HEK293 (cell line): ENCODE results near the gene OST4.

Source experiments
- PRDM6 ChIP-seq: fragments of 450-650 bp; formaldehyde crosslinking; IDR thresholded peaks from 2 replicates; pipeline ENCODE4 v1.5.1; 2017; ENCODE audit warnings: missing biosample characterization, missing genetic modification characterization
- REPIN1 ChIP-seq: fragments of 450-650 bp; formaldehyde crosslinking; IDR thresholded peaks from 2 replicates; pipeline ENCODE4 v1.5.1; 2017; ENCODE audit warnings: missing biosample characterization, missing genetic modification characterization, low read depth
- TCF7L2 ChIP-seq: IDR thresholded peaks from 2 replicates; pipeline ENCODE4 v1.6.1; 2011; ENCODE audit warnings: low read depth, mild to moderate bottlenecking, inconsistent platforms, low read length, moderate library complexity, borderline replicate concordance
- YY1 ChIP-seq: fragments of 450-650 bp; formaldehyde crosslinking; IDR thresholded peaks from 2 replicates; pipeline ENCODE4 v1.5.1; 2018; ENCODE audit warnings: missing biosample characterization, missing genetic modification characterization
- YY2 ChIP-seq: fragments of 450-650 bp; formaldehyde crosslinking; IDR thresholded peaks from 2 replicates; pipeline ENCODE4 v1.5.1; 2016; ENCODE audit warnings: missing biosample characterization, missing genetic modification characterization
- ZBTB26 ChIP-seq: fragments of 450-650 bp; formaldehyde crosslinking; optimal IDR thresholded peaks from 2 replicates; pipeline ENCODE3; 2016; ENCODE audit warnings: missing biosample characterization, mild to moderate bottlenecking, missing genetic modification characterization
- ZBTB7A ChIP-seq: fragments of 450-650 bp; formaldehyde crosslinking; IDR thresholded peaks from 2 replicates; pipeline ENCODE4 v1.5.1; 2016; ENCODE audit warnings: low read depth, missing biosample characterization, missing genetic modification characterization
- ZFP41 ChIP-seq: fragments of 450-650 bp; formaldehyde crosslinking; IDR thresholded peaks from 2 replicates; pipeline ENCODE4 v1.5.1; 2016; ENCODE audit warnings: missing biosample characterization, missing genetic modification characterization, borderline replicate concordance
- ZNF138 ChIP-seq: fragments of 450-650 bp; formaldehyde crosslinking; IDR thresholded peaks from 2 replicates; pipeline ENCODE4 v1.5.1; 2016; ENCODE audit warnings: missing biosample characterization, missing genetic modification characterization, borderline replicate concordance
- ZNF223 ChIP-seq: fragments of 450-650 bp; formaldehyde crosslinking; IDR thresholded peaks from 2 replicates; pipeline ENCODE4 v1.5.1; 2016; ENCODE audit warnings: missing biosample characterization, missing genetic modification characterization
- ZNF280D ChIP-seq: fragments of 450-650 bp; formaldehyde crosslinking; IDR thresholded peaks from 2 replicates; pipeline ENCODE4 v1.5.1; 2016; ENCODE audit warnings: missing biosample characterization, missing genetic modification characterization
- ZNF324 ChIP-seq: fragments of 450-650 bp; formaldehyde crosslinking; IDR thresholded peaks from 2 replicates; pipeline ENCODE4 v1.5.1; 2016; ENCODE audit warnings: missing biosample characterization, missing genetic modification characterization
- ZNF335 ChIP-seq: fragments of 450-650 bp; formaldehyde crosslinking; conservative IDR thresholded peaks from 2 replicates; pipeline ENCODE4 v1.5.1; 2016; ENCODE audit warnings: missing biosample characterization, missing genetic modification characterization
- ZNF510 ChIP-seq: fragments of 450-650 bp; formaldehyde crosslinking; IDR thresholded peaks from 2 replicates; pipeline ENCODE4 v1.5.1; 2018; ENCODE audit warnings: mild to moderate bottlenecking, missing genetic modification characterization, missing biosample characterization; ENCODE audit not compliant: insufficient replicate concordance
- ZNF645 ChIP-seq: fragments of 450-650 bp; formaldehyde crosslinking; IDR thresholded peaks from 2 replicates; pipeline ENCODE4; 2016; ENCODE audit warnings: missing biosample characterization, missing genetic modification characterization
- ZNF660 ChIP-seq: fragments of 450-650 bp; IDR thresholded peaks from 2 replicates; pipeline ENCODE4 v1.5.1; 2018; ENCODE audit warnings: missing biosample characterization, mild to moderate bottlenecking, missing genetic modification characterization
- ZNF670 ChIP-seq: fragments of 450-650 bp; formaldehyde crosslinking; IDR thresholded peaks from 2 replicates; pipeline ENCODE4 v1.5.1; 2016; ENCODE audit warnings: missing biosample characterization, missing genetic modification characterization, low read depth
- ZNF677 ChIP-seq: fragments of 450-650 bp; IDR thresholded peaks from 2 replicates; pipeline ENCODE4 v1.5.0; 2018; ENCODE audit warnings: missing biosample characterization, mild to moderate bottlenecking, missing genetic modification characterization, moderate library complexity
- ZNF843 ChIP-seq: fragments of 450-650 bp; formaldehyde crosslinking; IDR thresholded peaks from 2 replicates; pipeline ENCODE4 v1.5.1; 2016; ENCODE audit warnings: missing biosample characterization, missing genetic modification characterization
- ZSCAN30 ChIP-seq: fragments of 450-650 bp; IDR thresholded peaks from 2 replicates; pipeline ENCODE4 v1.5.1; 2018; ENCODE audit warnings: missing biosample characterization, mild to moderate bottlenecking, missing genetic modification characterization, moderate library complexity
- ZXDB ChIP-seq: fragments of 450-650 bp; formaldehyde crosslinking; IDR thresholded peaks from 2 replicates; pipeline ENCODE4 v1.5.1; 2016; ENCODE audit warnings: missing biosample characterization, missing genetic modification characterization
- TF ChIP-seq, protein P1 (sequence below): fragments of 450-650 bp; formaldehyde crosslinking; IDR thresholded peaks from 2 replicates; pipeline ENCODE4 v1.5.1; 2016; ENCODE audit warnings: missing biosample characterization, missing genetic modification characterization
- TF ChIP-seq, protein P2 (sequence below): fragments of 450-650 bp; formaldehyde crosslinking; IDR thresholded peaks from 2 replicates; pipeline ENCODE4 v1.5.1; 2017; ENCODE audit warnings: missing biosample characterization, missing genetic modification characterization
- TF ChIP-seq, protein P3 (sequence below): fragments of 450-650 bp; formaldehyde crosslinking; IDR thresholded peaks from 2 replicates; pipeline ENCODE4 v1.5.1; 2016; ENCODE audit warnings: missing biosample characterization, missing genetic modification characterization
- TF ChIP-seq, protein P4 (sequence below): fragments of 450-650 bp; formaldehyde crosslinking; IDR thresholded peaks from 2 replicates; pipeline ENCODE4 v1.5.1; 2016; ENCODE audit warnings: missing biosample characterization, missing genetic modification characterization

The OST4 gene

DNA sequence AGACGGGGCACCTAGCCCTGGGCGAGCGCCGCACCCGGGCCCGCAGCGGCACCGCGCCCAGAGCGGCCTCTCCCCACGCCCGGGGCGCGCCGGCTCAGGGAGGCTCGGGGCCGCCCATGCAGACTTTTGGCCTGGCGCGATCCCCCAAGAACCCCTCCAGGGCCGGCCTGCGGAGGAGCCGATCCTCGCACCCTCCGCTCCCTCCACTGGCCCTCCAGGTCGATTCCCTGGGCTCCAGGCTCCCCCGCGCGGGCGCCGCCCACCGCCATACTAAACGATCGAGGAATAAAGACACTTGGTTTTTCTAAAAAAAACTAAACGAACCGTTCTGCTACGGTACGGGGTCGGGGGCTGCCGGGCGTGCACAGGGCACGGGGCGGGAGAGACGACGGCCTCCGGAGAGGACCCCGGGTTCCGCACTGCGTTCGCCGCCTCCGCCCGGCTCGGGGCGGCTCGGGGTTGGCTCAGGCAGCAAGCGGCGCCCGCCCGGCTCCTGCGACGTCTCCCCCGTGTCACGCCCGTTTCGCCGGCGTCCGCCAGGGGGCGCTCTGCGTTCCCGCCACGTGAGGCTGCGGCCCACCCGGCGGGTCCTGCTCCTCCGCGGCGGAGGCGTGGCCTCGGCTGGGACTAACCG, 14.8 kb upstream of the OST4 start (continued):
- TF ChIP-seq REPIN1 (tag by site-specific recombination) (no peak), YY2 (tag by site-specific recombination) (0 out of 2 replicates have a peak, but pooled peaks have one; percentile 11), ZNF324 (tag by site-specific recombination) (no peak), ZNF677 (tag by site-specific recombination) (no peak), ZNF223 (tag by site-specific recombination) (no peak), PRDM6 (tag by site-specific recombination) (no peak), ZBTB7A (no peak; the same call in 1 of the 2 replicates), TCF7L2 (no peak), ZNF138 (tag by site-specific recombination) (no peak), ZNF280D (tag by site-specific recombination) (no peak), ZBTB26 (tag by site-specific recombination) (peak; percentile 65), YY1 (tag by site-specific recombination) (no peak; the same call in 1 of the 2 replicates), ZNF660 (tag by site-specific recombination) (peak; percentile 62; the same call in 1 of the 2 replicates), ZXDB (tag by site-specific recombination) (no peak), ZSCAN30 (peak; percentile 82), ZNF335 (tag by site-specific recombination) (peak; percentile 82; the same call in 1 of the 2 replicates), ZNF843 (tag by site-specific recombination) (no peak), ZNF510 (tag by site-specific recombination) (no peak), ZNF670 (tag by site-specific recombination) (no peak), ZNF645 (tag by site-specific recombination) (no peak), ZFP41 (tag by site-specific recombination) (no peak)
- TF ChIP-seq, protein P1, sequence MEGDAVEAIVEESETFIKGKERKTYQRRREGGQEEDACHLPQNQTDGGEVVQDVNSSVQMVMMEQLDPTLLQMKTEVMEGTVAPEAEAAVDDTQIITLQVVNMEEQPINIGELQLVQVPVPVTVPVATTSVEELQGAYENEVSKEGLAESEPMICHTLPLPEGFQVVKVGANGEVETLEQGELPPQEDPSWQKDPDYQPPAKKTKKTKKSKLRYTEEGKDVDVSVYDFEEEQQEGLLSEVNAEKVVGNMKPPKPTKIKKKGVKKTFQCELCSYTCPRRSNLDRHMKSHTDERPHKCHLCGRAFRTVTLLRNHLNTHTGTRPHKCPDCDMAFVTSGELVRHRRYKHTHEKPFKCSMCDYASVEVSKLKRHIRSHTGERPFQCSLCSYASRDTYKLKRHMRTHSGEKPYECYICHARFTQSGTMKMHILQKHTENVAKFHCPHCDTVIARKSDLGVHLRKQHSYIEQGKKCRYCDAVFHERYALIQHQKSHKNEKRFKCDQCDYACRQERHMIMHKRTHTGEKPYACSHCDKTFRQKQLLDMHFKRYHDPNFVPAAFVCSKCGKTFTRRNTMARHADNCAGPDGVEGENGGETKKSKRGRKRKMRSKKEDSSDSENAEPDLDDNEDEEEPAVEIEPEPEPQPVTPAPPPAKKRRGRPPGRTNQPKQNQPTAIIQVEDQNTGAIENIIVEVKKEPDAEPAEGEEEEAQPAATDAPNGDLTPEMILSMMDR (tag by site-specific recombination), result peak; percentile 71
- TF ChIP-seq, protein P2, sequence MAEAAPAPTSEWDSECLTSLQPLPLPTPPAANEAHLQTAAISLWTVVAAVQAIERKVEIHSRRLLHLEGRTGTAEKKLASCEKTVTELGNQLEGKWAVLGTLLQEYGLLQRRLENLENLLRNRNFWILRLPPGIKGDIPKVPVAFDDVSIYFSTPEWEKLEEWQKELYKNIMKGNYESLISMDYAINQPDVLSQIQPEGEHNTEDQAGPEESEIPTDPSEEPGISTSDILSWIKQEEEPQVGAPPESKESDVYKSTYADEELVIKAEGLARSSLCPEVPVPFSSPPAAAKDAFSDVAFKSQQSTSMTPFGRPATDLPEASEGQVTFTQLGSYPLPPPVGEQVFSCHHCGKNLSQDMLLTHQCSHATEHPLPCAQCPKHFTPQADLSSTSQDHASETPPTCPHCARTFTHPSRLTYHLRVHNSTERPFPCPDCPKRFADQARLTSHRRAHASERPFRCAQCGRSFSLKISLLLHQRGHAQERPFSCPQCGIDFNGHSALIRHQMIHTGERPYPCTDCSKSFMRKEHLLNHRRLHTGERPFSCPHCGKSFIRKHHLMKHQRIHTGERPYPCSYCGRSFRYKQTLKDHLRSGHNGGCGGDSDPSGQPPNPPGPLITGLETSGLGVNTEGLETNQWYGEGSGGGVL, result peak; percentile 64; the same call in 1 of the 2 replicates
- TF ChIP-seq, protein P3, sequence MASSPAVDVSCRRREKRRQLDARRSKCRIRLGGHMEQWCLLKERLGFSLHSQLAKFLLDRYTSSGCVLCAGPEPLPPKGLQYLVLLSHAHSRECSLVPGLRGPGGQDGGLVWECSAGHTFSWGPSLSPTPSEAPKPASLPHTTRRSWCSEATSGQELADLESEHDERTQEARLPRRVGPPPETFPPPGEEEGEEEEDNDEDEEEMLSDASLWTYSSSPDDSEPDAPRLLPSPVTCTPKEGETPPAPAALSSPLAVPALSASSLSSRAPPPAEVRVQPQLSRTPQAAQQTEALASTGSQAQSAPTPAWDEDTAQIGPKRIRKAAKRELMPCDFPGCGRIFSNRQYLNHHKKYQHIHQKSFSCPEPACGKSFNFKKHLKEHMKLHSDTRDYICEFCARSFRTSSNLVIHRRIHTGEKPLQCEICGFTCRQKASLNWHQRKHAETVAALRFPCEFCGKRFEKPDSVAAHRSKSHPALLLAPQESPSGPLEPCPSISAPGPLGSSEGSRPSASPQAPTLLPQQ (tag by site-specific recombination), result 0 out of 2 replicates have a peak, but pooled peaks have one; percentile 11
- TF ChIP-seq, protein P4, sequence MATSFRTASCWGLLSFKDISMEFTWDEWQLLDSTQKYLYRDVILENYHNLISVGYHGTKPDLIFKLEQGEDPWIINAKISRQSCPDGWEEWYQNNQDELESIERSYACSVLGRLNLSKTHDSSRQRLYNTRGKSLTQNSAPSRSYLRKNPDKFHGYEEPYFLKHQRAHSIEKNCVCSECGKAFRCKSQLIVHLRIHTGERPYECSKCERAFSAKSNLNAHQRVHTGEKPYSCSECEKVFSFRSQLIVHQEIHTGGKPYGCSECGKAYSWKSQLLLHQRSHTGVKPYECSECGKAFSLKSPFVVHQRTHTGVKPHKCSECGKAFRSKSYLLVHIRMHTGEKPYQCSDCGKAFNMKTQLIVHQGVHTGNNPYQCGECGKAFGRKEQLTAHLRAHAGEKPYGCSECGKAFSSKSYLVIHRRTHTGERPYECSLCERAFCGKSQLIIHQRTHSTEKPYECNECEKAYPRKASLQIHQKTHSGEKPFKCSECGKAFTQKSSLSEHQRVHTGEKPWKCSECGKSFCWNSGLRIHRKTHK (tag by site-specific recombination), result no peak
